HG02884 (cell line): ENCODE data around the gene NAT10.
"Not testable (repeated sequence)": the region's sequence is repeated elsewhere in the genome, so short reads cannot be mapped to it uniquely, and the experiment has no call there.

Experiments used
- ATAC-seq: cut with Tn5 transposase; IDR thresholded peaks from one replicate; pipeline ENCODE4 v1.9.1; 2021; ENCODE audit warnings: mild to moderate bottlenecking, moderate library complexity; ENCODE audit not compliant: unreplicated experiment

Gene NAT10

DNA sequence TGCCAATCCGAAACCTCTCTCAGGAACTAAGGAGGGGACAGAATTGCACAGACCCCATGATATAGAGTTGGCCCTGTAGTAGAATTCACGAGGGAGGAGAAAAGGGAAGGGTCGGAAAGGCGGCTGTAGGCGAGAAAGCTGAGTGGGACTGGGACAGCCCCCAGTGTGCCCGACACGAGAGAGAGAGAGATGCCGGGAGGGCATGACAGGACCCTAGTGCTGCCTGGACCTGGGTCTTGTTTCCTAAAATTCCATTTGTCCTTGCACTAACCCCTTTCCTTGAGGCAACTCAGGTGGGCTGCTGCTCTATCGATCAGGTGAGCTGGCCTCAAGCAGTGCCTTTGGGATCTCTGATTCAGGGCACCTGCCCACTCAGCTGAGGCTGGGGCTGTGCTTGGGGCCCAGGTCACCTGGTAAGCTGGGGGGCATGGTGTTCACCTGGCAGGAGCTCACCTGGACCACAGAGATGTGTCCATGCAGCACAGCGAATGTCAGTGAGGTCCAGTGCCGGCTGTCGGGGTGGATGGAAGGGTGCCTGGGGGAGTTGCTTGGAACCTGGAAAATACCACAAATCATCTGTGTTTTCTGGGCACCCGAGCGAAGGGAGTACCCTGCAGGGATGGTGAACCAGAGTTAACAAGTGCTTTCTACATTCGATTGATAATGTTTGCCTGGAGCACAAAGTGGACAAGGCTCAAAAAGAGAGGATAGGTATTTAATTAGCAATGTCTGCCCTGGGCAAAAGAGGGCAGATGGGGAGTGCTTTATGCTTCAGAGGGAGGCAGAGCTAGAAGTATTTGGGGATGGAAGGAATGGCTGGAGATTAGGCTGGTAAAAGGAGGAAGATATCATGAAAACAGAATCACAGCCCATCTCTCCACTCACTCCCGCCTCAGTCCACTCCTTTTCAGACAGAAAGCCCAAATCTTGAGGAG, 61.6 kb downstream of the NAT10 start:
- no peak for ATAC-seq

DNA sequence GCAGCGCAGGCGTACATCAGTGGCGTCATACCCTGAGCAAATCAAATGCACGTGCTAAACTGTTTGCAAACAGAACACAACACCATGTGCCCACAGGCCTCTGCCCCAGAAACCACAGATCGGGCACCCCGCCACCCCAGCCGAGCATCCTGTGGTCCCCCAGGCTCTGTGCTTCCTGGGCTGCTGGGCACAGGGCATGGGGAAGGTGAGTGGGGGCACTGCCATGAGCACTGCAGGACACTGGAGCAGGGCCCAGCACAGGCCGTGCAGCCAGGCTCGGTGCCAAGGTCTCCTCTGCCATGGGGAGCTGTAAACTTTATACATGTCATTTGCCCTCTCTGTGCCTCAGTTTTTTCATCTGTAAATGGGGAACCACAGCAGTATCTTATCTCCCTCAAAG, 62.5 kb downstream of the NAT10 start:
- ATAC-seq: no peak

DNA sequence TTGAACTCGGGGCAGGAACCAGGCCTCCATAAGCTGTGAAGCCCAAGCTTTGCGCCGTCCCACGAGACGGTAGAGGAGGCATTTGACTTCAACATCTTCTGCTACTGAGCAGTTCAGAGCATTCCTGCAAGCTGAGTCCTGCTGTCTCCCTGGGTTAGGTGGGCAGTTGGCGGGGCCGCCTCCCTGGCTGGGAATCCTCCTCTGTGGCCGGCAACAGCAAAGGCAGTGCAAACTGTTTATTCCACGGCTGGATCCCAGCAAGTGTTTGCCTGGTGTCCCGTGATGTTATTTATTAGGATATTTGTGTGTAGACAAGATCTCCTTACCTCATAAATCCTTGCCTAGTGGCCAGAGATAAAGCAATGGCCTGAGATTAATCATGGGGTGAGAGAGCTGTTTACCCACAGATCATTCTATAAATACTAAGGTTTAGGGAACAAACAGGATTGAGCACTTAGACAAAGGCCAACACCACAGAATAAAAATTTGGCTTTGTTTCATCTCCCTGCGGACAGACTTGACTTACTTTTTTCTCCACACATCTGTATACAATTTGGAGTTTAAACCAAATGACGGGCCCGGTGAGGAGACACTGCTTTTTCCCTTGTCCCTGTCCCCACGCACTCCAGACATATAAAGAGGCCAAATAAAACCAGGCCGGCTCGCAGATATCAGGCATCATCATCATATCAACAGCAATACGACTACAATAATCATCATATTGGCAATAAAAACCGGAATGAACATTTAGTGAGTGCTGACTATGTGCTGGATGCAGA, 63.4 kb downstream of the NAT10 start:
- no peak for ATAC-seq

DNA sequence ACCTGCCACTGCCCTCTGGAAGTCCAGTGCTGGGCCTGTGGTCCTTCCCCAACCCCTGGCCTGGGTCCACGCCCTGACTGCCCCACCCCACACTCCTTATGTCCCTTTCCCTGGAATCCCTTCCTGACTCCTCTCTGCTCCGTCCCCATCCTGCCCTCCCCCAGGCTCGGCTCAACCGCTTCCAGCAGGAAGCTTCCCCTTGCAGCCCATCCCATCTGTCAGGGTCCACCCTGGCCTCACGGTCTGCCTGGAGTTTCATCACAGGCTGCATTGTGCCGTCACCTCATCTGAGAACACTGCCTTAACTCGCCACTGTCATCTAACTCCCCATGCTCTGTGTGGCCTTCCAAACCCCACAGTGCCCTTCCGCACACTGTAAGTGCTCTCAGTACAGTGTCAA, 64.3 kb downstream of the NAT10 start:
- ATAC-seq: no peak

DNA sequence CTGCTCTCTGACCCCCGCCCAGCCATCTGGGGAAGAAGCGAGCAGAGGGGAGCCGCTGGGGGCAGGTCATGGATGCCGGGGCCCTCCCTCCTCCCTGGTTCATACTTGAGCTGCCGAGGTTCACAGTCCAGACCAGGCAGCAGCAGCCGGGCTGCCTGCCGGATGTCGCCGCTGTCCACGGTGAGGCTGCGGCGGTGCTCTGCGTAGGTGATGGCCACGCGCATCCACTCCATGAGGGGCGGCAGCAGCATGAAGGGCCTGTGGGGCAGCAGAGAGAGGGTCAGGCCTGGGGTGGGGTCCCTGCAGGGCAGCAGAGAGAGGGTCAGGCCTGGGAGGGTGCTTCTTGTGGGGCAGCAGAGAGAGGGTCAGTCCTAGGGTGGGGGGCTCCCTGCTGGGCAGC, 67.6 kb downstream of the NAT10 start:
- no peak for ATAC-seq

DNA sequence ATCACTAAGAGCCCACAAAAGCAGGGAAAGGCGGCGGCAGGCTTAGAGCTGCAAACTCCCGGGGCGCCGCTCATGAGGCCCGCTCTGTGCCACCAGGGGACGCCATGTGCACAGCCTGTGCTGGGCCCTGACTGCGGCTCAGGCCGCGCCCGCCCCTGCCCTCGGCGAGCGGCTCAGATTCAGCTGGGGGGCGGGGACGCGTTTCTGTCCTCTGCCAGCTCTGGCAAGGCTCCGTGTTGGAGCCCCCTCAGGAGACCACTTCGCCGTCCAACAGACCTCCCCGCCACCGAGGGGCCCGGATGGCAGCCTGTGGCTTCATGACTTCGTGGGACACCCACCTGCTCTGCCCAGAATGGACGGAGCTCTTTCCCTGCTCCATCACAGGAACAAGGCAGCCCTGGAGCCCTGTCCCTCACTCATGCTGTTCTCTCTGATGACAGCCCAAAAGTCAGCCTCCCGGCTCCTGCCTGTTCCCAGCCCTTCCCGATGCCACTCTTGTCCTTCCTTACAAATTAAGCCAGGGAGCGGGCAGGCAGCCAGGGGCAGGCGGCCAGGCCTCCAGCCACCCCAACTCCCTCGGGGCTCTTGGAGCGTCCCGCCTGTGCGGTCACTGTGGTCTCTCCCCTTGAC, 69.1 kb downstream of the NAT10 start:
- ATAC-seq: peak; percentile 83

DNA sequence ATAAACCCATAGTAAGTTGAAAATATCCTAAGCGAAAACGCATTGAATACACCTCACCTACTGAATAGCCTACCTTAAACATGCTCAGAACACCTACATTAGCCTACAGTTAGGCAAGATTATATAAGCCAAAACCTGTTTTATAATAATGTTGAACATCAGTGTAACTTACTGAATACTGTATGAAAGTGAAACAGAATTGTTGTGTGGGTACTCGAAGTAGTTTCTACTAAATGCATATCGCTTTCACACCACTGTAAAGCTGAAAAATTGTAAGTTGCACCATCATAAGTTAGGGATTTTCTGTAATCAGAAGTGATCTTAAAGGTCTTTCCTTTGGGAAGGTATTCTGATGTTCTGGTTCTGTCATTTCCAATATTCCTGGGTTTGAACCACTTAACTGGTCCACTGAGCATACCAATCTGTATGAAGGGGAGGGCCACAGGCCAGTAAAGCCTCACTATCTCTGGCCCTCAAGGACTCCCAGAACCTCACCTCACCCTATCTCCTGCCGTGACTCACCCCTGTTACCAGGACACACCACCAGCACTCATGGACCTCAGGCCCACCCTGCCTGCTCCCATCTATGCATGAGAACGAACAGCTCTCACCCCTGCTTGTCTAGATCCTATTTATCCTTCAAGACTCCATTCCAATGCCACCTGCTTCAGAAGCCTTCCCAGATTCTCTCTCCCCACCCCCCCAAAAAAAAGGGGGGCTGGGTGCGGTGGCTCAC, 70.0 kb downstream of the NAT10 start:
- ATAC-seq: no peak

DNA sequence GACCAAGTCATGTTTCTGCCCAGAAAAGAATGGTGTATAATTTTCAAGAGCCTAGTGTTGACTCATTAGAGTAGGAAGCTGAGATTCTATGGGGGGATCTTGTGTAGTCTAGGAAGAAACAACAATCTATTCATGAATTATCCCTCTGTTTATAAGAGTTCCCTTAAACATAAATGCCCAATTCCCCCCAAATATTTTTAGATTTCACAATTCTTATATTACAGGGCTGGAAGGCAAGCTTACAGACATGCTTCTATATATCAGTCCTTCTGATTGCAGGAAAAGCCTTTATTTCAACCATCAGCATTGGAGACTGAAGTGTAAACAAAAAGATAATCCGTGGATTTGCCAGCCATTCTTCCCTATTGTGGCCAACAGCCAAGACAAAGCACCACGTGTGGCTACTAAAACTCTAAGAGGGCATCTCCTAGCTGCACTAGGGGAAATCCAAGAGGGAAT, 71.4 kb downstream of the NAT10 start:
- ATAC-seq: no peak

DNA sequence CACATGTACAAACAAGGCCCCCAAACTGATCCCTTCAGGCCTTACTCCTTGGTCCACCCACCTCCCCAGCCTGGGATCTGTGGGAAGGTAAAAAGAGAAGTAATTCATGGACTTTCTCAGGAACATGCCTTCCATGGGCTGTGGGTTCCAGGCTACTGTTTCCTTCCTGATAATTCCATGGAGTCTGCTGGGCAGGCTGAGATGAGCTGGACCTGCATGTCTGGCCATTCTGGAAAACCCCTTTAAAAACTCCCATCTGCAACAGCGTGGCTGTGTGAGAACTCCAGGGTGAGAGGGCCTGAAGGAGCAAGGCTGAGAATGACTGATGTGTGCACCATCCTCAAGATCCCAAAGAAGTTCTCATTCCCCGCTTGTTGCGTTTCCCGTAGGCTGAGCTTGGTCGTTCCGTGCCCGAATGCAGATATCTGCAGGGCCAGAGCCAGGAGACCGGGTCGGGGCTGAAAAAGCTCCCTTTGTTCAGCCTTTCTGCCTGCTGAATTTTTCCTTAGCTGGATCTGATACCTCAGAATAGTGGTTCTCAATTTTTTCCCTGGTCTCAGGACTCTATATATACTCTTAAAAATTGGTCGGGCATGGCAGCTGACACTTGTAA, 72.9 kb downstream of the NAT10 start:
- ATAC-seq: no peak

DNA sequence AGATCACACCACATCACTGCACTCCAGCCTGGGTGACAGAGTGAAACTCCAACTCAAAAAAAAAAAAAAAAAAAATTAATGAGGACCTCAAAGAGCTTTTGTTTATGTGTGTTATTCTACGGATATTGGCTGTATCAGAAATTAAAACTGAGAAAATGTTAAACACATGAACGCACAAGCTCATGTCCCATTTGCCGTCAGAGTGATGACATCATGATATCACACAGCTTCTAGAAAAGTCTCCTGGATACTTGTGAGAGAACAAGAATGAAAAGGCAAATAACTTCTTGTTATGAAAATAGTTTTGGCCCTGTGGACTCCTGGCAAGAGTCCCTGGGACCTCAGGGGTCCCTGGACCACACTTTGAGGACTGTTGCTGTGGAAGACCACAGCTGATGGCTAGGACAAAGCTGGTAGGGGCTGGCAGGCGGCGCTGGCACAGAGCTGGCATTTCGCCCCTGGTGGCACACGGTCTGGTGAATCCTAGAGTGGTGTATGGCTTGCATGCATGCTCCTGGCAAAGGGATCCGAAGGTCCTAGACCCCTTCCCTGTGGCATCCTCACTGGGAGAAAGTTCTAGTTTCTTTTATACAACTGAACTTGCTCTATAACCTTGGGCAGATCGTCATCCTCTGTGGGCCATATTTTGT, 73.7 kb downstream of the NAT10 start:
- no peak for ATAC-seq

DNA sequence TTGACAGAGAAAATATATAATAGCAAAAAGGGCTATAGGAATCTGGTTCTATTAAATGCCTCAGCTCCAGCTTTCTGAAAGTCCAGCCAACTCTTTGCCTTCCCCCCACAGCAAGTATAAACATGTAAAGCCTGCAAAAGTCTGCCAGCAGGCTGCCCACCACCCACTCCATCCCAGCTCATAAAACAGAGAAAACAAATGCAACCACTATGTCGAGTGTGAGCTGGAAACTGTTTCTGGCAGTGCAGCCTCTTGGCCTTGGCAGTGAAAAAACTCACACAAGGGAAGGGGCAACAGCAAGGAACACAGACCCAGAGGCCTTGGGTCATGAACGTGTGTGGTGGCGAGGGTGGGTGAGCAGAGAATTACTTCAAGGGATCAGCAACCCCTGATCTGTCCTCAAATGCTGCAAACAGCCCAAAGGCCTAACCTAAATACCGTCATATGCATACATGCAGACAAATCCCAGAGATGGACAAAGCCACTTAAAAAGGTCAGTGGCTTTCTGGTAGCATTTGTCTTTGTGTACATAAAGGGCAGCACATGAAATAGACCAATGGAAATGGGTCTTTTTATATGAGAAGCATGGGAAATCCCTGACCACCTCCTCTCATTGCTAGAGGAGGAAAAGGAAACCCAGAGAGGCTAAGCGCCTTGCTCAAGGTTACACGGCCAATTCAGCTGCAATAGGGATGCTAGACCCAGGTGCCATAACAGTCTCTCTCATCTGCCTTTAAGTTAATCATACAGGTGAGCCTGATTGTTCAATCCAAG, 74.8 kb downstream of the NAT10 start:
- no peak for ATAC-seq

DNA sequence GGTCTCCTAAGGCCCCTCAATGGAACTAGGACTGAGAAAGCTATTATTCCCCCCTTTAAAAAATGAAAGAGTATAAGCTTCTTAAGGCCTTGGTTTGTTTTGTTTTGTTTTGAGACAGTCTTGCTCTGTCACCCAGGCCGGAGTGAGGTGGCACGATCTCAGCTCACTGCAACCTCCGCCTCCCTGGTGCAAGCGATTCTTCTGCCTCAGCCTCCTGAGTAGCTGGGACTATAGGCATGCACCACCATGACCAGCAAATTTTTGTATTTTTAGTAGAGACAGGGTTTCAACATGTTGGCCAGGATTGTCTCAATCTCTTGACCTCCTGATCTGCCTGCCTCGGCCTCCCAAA, 75.4 kb downstream of the NAT10 start:
- not testable (repeated sequence) for ATAC-seq

DNA sequence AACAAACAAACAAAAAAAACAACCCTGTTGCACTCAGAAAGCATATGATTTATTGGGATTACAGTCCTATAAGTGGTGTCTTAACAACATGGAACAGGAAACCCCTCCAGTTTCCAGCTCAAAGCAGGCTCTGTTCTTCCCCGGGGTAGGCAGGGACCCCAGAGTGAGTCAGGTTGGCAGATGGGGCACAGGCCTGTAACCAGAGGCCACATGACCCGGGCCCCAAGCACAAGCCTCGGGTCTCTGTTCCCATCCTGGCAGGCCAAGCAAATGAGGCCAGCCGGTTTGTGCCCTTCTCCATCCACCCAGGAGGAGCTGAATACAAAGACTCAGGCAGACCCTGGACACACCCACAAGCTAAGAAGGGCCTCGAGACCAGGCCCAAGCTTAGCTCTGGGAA, 75.8 kb downstream of the NAT10 start:
- ATAC-seq: no peak

DNA sequence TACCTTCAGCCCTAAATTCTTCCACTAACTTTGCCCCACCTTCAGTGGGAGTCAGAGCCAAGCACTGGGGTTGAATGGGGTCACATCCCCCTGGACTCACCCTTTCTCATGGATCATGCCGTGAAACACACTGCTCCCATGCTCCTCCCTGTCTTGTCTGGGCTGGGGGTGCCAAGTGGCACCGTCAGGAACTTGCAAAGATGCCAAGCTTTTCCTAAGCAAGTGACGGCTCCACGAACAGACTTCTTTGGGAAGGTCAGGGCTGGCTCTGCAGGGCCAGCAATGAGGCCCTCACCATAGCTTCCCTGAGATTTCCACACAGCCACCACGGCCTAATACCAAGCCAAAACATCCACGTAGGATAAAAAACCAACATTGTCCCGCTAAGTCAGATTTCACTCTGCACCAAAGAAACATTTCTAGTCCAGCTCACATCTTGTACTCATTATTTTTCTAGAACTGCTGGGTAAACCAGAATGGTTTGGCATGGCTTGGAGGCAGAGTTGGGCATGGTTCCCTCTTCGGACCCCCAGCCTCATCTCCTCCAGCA, 76.5 kb downstream of the NAT10 start:
- ATAC-seq: no peak

DNA sequence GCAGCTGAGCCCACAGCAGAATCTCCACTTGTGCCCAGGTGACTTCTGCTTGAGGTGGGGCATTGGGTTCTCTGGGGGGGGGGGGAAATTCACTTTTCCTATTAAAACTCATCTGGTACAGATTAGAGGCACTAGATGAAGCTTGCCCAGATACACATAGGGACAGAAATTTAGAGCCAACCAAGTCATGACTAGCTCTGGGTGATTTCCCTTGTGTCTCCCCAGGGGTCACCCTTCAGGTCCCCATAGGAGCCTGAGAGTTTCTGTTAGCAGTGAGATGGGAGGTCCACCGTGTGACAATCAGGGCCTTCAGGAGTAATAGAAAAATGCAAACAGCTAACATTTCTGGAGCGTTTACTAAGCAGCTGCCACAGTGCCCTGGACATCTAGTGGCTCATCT, 77.0 kb downstream of the NAT10 start:
- no peak for ATAC-seq

DNA sequence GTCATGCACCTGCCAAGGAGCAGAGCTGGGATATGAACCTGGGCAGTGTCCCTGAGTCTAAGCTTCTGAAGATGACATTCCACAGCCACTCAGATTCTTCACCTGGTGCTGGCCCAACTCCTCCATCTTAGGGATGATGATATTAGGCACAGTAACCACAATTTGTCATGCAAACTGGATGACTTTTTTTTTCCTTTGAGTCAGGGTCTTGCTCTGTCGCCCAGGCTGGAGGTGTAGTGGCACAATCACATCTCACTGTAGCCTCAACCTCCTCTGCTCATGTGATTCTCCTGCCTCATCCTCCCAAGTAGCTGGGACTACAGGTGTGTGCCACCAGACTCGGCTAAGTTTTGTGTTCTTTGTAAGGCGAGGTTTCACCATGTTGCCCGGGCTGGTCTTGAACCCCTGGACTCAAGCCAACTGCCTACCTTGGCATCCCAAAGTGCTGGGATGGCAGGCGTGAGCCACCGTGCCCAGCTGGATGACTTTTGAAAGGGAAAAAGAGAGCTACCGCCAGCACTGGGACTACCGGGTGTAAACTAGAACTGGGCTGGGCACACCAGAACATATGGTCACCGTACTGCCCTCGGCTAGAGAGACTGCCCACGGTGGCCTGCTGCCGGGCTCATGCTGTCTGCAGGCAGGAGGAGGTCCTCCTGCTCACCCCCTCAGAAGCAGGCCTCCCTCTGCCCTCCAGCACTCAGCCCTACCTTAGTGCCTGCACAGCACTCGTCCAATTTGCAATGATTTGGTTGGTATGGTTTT, 77.7 kb downstream of the NAT10 start:
- no peak for ATAC-seq

DNA sequence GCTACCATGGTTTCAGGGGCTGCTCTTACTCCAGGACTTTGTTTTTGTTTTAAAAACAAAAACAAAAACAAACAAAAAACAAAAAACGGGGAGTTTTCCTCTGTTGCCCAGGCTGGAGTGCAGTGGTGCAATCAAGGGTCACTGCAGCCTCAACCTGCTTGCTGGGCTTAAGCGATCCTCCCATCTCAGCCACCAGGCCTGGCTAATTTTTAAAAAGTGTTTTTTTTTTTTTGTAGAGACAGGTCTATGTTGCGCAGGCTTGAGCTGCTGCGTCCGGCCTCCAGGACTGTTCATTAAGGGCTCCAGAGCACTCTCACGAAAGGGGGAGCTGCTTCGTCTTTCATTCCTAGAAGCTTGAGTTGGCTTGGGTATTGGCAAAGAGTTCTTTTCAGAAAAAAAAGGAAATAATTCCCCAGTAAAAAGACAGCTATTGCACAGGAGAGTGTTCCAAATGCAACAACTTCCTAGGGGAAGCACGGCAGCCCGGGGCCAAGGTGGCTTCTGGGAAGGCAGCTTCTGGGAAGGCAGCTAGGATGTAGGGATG, 78.5 kb downstream of the NAT10 start:
- ATAC-seq: no peak

DNA sequence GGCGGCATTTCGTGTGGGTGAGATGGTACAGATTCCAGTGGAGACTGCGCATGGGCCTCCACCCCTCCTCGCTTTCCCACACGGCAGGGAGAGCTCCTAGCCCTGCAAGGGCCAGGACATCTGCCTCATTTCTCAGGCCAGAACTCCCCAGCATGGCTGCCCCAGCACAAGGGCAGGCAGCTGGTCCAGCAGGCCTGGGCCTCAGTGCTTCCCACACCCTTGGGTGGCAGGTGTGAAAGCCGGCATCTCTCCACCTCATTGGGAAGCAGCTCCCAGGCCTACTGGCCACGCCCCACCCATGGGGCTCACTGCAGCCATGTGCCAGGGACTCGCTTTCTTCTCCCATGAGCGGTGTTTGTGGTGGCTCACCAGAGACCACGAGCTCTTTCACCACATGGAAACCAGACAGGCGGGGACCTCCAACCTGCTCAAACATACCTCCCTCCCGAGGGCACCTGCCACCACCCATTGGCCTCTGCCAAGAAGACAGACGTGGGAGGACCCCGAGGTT, 79.1 kb downstream of the NAT10 start:
- ATAC-seq: no peak
